CD4-positive, alpha-beta T cell treated with Interleukin-2 at 100 ng/mL for 4 hours (primary cell): ENCODE data around the gene SSPN.

ENCODE experiments used
- DNase-seq: peaks from one replicate; pipeline ENCODE4 v3.0.0-alpha.2; 2020; ENCODE audit warnings: low spot score

Gene SSPN

GRCh38 chr12:26285401-26285800 is 90.0 kb downstream of the SSPN start:
- DNase-seq = no peak

DNA sequence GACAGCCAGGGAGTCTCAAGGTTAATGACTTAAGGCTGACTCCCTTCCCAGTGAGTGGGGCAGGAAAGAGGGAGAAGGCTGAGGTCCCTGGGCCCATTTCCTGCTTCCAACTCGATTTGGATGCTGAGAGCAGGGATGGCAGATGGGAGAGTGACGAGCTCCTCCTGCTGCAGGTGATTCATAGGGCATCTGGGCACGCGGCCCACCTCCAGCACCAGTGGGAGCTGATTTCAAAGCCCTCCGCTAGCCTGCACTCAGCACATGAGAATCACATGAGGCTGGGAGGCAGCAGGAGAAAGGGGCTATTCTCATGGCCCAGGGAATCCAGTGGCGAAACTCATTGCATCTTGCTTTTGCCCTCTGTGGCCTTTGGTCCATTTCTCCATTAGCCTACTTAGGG is 90.8 kb downstream of the SSPN start:
- DNase-seq = no peak

- no peak for DNase-seq
These were observed 92.5 kb downstream of the SSPN start for GRCh38 chr12:26287671-26288381.

- DNase-seq = no peak
These were observed 95.2 kb downstream of the SSPN start for GRCh38 chr12:26290565-26290964.

GRCh38 chr12:26292596-26292995 is 97.2 kb downstream of the SSPN start:
- DNase-seq = no peak

DNA sequence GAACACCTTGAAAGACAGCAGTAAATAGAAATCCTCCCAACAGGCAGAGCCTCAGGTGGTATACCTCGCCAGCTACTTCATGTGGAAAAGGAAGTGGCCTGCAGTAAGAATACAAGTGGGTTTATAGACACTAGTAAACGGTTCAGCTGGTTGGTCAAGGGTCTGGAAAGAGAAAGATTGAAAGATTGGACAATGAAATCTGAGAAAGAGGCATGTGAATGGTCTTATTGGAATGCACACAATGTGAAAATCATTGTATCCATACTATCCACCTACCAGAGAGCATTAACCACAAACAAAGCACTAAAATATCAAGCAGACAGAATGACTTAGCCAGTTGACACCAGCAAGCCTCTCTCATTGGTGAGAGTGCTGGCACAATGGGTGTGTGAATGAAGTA is 98.2 kb downstream of the SSPN start:
- DNase-seq = no peak

GRCh38 chr12:26295001-26295400 is 99.6 kb downstream of the SSPN start:
- DNase-seq = no peak

DNA sequence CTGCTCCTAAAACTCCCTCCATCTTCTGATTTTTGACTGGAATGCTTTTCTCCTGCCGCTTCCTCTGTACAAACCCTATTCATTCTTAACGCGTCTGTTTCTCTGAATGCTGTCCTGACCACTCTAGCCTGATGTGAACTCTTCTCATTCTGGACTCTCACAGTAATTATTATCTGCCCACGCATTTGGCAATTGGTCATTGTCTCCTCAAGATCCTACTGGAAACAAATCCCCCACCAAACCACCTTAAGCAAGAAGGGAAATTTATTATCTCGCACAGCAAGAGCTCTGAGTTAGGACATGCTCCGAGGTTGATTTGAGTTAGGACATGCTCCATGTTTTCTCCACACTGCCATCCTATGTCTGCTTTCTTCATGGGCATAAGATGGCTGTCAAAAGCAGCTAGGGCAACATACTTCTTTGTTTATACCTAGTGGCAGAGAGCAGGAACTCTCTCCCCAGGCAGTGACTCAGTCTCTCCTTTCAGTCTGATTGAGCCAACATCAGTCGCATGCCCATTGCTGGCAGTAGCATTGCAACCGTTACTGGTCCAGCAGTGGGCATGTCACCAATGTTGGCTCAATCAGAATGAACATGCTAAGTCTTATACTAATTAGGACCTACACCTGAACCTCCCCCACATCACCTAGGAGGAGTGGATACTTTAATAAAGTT is 102.2 kb downstream of the SSPN start:
- DNase-seq = no peak

DNA sequence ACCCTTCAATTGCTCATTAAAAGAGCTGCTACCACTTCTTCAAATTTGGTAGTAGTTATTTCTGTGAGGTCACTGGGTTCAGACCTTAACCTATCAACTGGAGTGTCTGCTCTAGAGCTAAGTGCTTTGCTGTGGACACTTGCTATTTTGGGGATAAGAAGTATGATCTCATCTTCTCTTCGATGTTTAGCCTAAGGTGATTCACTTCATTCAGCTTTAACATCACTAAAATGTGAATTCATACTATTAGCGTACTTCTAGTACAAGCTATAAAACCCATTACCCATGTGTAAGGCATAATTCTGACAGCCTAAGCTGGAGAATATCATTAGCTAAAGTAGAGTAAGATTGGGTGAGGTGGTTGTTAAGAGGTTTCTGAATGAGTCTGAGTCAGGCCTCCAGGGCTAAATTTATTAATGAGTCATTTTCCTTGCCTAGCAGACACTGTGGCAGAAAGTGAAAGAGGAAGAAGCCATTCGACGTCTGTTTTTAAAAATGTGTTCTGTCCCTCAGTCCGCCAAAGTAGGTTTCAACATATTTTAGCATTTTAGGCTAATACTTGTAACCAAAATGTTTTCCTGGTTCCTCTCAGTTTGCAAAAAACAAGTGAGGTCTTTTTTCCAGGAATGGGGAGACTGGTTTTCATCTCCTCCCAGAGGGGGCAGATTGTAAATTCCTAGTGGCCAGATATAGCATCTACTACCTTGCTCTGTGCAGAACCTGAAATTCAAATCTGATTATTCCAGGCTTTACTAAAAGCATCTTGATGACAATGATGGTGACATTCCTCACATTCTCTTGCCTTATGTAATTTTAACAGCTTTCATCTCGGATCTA is 103.6 kb downstream of the SSPN start:
- peak; percentile 44 for DNase-seq

DNA sequence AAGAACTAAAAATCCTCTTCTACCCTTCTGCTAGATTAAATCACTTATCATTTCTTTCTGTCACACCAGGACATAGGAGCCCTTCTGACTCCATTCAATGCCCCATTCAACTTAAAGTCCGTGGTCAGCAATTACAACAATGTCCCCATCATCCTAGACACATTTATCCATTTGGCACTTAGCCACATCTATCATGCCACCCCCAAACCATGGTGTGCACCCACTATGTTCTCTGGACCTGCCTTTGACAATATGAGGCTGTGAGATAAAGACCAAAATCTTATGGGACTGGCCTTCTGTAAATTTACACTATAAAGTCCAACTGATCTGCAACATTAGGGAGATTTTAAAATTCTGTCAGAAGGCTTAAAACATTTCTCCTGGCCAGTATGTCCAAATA is 104.4 kb downstream of the SSPN start:
- no peak for DNase-seq
